ENCODE results near the gene KLHL22. TPM values are rescaled to one million over a fixed set of nuclear protein-coding genes. Genes with fewer than 3 reads are reported as not detected.

KLHL22 gene
- total and polyA plus RNA-seq, 2 of the 8 experiments (the other 6 are each of a cell fraction or from before 2014, with no cell fraction given): 9.4 to 16.2 TPM

GRCh38 chr22:20437613-20438426 lies 57.8 kb downstream of the KLHL22 start, which contains the start of gene SCARF2 (continued):
- no peak for TF ChIP-seq NRF1 (IDR thresholded peaks at IDR 0.05; ENCODE audit: low read depth, low read length)
- TF ChIP-seq SP1 (IDR thresholded peaks at IDR 0.05; ENCODE audit: low read depth, low read length): no peak
- TF ChIP-seq CHD1 (IDR thresholded peaks at IDR 0.05; ENCODE audit: low read depth, low read length): no peak
- TF ChIP-seq EGR1 (IDR thresholded peaks at IDR 0.05; ENCODE audit: borderline replicate concordance, low read depth, low read length): no peak
- TF ChIP-seq SIRT6 (IDR thresholded peaks at IDR 0.05; ENCODE audit: low read length): no peak
- TF ChIP-seq CBX5 (IDR thresholded peaks at IDR 0.05; ENCODE audit: low read depth, low read length): no peak
- TF ChIP-seq YY1 (IDR thresholded peaks at IDR 0.05; ENCODE audit: low read depth, low read length): no peak
- TF ChIP-seq RFX5 (IDR thresholded peaks at IDR 0.05; ENCODE audit: borderline replicate concordance, low read depth, low read length): no peak
- TF ChIP-seq CTCF (IDR thresholded peaks at IDR 0.05; ENCODE audit: control extremely low read depth in 1 of 3, insufficient read depth in 1 of 3, low read depth in 1 of 3, low read length in 3 of 3): no peak

Data from H1 (cell line).